Stimulated activated CD4-positive, alpha-beta T cell treated with anti-CD3 and anti-CD28 coated beads, Interleukin-15, amount 100 ng/mL, for 48 hours (primary cell): ENCODE data around the gene UQCC3.
"Not testable (repeated sequence)": the region's sequence is repeated elsewhere in the genome, so short reads cannot be mapped to it uniquely, and the experiment has no call there.

Source experiments
- DNase-seq, 2 donors: peaks; one replicate each; pipeline ENCODE4 v3.0.0-alpha.2; 2020; ENCODE audit warnings: low read depth in 2 of 2

The UQCC3 gene

DNA sequence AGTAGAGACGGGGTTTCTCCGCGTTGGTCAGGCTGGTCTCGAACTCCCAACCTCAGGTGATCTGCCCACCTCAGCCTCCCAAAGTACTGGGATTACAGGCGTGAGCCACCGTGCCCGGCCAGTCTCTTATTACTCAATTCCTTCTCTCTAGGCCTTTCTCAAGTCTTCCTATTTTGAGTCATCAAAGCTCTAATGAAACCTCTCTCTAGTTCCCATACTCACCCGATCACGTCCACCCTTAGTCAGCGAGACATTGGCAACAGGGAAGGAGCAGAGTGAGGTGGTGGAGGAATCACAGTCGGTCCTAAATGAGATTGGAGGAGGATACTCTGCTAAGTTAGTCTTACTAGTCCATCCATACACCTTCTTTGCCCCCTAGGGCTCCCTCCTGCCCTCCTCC, 30.8 kb downstream of the UQCC3 start:
- no peak for DNase-seq

DNA sequence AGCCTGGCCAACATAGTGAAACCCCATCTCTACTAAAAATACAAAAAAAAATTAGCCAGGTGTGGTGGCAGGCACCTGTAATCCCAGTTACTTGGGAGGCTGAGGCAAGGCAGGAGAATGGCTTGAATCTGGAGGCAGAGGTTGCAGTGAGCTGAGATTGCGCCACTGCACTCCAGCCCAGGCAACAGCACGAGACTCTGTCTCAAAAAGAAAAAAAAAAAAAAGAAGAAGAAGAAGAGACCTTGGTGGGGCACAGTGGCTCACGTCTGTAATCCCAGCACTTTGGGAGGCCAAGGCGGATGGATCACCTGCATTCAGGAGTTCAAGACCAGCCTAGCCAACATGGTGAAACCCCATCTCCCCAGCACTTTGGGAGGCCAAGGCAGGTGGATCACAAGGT, 32.4 kb downstream of the UQCC3 start:
- DNase-seq = not testable (repeated sequence)

DNA sequence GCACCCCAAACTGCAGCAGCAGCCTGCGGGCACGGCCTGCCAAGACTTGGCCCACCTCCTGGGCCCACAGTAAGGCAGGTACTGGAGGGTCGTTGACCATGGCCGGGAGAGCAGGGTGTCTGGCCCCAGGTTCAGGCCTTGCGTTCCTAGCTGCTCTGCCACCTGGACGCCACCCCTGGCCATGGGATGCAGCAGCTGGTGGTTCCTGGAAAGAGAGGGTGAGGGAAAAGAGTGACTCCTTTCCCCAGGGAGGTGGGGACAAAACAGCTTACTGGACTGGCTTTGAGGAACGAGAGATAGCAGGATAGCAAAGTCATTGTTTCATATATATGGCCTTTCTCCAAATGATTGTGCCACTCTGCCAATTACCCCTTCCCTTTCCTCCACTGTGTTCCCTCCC, 33.9 kb downstream of the UQCC3 start:
- no peak for DNase-seq

DNA sequence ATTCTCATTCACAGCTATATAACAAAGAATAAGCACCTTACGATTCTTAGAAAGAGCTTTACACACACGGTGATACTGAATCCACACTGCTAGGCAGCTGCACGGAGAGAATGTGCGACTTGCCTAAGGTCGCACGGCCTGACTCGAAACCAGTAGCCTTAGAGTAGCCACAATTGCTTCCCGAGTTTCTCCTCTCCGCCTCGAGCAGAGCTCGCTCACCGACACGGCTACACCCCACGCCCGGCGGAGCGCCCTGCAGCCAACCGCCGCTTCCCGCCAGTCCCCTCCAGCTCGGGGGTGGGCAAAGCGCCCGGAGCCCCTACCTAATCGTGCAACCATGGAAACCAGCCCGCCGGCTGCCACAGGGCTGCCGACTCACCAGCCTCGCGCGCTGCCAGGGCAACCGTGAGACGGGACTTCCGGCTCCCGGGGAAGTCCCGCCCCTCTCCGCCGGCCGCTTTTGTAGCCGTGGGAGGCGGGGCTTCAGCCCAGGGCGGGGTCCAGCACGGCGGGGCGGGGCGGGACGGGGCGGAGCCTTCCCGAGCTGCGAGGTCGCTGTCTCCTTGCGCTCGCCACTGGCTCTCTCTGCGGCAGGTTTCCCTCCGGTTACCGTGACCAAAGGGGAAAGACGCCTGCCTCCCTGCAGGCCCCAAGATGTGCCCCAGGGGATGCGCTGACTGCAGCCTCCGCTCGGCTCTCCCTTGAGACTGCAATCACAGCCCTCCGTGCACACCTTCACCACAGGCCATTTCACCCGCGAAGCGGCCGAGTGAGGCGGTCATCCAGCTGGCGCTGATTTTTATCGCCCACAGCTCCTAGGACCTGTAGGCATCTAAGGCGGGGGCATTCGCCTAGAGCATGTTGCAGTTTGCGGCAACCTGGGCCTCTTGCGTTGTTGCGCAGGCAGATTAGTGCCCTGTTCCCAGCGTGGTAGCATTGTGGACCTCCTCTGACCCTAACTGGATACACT, 34.7 kb downstream of the UQCC3 start:
- DNase-seq = peak; percentile 84 to 92

DNA sequence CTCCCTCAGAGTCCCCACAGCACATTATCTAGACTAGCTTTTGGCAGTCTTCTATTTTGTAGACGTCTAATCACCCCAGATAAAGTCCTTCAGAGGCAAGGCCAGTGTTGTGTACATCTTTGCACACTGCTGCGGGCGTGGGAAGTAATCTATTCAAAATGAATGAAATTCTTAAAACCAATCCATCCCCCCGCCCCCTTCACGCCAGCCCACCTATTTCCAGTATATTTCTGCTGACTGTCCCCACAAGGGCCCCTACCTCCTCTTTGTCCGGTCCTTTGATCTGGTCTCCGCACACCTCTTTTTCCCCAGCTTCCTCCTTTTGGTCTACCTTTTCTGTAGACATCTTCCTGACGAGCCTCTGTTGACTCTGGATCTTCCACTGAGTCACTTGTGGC, 35.4 kb downstream of the UQCC3 start:
- DNase-seq = no peak

DNA sequence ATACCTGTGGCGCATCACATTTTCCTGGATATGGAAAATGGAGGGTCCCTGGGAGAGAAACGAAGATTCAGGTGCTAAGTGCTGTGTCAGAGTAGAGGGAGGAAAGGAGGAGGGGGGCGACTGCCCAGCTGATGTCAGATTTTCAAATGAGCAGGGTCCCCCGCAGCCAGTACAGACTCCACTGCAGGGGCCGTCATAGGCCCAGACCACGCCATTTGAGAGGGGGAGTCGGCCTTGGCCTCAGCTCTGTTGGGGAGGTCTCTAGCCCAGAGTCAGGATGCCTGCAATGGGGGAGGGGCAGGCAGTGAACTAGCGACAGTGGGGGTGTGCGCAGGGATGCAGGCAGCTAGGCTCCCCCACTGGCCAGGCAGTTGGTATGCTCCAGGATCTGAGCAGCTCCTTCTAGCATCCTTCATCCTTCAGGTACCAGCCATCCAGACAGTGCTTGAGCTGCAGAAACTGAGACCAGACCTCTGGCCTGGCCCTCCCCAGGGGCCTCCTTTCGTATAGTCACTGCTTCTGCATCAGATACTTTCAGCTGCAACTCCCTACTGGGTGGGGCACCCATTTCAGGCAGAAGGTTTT, 35.9 kb downstream of the UQCC3 start, which contains the start of the genes BSCL2 and GNG3:
Gene BSCL2 (minus strand): TSS at position 148 of the 585 bp plus-strand sequence. CDS start 229 bp downstream, outside the sequence.
Gene GNG3 (plus strand): TSS at position 400 of the 585 bp plus-strand sequence. CDS start 620 bp downstream, outside the sequence.
- no peak for DNase-seq

DNA sequence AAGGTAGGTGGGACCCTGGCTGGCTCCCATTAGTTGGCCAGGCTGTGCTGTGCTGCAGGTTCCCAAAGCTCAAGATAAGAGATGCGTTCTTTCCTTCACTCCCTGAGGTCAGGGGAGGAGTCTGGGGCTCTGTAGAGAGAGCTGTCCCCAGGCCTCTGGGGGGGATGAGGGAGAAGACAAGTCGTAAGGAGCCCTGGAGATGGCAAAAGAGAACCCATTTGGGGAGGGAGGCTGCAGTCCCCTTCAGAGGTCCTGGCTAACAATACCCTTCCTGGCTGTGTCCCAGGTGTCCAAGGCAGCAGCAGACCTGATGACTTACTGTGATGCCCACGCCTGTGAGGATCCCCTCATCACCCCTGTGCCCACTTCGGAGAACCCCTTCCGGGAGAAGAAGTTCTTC, 36.9 kb downstream of the UQCC3 start:
- no peak for DNase-seq

DNA sequence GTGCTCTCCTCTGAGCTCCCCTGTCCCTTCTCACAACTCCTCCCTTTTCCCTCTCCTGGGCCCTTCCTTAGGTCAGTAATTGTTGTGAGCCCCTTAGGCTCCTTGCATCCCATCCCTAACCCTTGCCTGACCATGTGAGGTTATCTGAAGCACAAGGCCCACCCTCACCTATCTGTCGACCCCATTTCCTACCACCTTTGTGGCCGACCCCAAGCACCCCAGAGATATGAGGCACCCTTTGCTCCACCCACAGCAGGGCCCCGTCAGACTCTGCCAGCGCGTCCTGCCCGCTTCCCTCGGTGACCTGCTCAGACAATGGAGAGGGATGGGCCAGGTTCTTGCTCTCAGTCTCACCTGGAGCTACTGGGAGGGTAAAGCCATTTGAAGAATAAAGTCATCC, 37.3 kb downstream of the UQCC3 start:
- DNase-seq = peak in 1 of 2 donors; percentile 32

DNA sequence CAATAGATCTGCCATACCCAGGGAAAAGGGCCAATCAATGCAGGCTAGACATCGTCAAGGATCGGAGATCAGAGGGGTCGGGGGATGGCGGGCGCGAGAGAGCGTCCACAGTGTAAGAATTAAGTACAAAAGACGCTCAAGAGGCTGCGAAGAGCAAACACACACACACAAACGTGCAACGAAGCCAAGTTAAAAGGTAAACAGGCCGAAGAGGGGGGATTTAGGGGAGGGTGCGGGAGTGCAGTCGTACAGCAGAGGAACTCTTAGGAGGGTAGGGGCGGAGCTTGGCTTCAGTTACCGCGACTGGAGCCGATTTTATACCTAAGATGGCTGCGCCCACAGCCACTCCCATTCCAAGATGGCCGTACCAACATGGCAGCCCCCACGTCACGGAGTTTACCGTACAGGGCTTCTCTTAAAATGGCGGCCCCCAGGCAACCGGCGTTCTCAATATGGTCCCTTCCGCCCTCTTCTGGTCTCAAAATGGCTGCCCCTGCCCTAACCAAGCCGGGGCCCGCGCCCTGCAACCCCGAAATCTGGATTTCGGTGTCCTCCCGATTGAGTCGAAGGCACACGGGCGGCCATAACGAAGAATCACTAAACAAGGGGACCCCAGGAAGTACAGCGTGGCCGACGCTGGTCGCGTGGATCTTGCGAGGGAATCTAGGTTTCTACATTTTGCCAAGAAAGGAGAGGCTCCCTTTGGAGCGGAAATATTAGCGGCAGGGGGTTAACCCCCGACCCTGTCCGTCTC, 38.0 kb downstream of the UQCC3 start:
- peak; percentile 94 for DNase-seq

DNA sequence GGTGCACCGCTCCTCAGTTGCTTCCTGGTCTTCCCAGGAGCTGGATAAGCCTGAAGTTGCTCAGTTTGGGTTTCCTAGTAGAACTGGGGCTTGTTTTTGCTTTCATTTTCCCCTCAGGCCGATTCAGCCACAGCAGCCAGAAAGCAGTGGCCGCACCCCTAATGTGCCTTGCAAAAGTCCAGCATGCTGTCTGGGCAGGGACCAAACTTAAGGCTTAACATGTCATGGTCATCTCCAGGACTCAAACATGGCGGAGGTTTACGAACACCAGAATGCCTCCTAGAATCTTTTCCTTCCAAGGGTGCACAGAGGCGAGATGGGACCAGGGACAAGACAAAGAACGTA, 38.5 kb downstream of the UQCC3 start:
- DNase-seq = no peak

DNA sequence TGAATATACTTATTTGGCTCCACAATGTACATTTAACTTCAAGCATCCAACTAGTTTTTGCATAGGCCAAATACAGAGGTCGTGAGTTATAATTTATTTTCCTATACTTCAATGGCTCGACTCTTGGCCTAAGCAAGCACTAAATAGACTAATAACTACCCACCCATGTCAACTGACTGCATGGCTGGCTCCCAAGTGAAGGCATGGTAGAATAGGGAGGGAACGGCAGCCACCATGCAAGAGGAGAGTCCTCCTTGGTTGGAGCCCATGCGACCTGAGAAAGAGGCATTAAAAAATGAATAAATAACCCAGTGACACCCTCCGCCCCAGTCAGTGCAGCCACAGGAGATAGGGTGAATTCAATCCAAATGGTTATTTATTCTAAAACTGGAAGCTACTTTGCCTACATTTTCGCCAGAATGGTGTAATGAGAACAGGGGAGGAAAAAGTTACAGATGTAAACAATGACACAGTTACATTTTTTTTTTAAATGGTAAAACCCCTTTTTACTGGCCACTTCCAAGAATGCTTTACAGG, 40.9 kb downstream of the UQCC3 start:
- no peak for DNase-seq

DNA sequence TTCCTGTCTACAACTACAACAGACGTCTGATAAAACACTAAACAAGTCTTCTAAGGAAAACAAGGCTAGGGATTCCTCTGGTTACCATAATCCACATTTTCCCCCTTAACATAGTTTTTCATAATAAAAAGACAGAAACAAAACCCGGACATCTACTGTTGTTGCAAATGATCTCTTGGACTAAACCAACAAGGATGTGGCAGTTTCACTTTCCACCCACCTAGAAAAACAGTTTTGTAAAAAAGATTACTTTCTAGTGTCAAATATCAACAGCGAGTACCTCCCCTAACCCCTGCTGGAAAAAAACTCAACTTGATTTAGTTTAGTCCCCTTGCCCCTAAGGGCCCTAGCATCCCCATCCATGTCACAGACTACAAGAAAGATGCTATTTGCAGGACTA, 41.4 kb downstream of the UQCC3 start:
- DNase-seq = no peak

DNA sequence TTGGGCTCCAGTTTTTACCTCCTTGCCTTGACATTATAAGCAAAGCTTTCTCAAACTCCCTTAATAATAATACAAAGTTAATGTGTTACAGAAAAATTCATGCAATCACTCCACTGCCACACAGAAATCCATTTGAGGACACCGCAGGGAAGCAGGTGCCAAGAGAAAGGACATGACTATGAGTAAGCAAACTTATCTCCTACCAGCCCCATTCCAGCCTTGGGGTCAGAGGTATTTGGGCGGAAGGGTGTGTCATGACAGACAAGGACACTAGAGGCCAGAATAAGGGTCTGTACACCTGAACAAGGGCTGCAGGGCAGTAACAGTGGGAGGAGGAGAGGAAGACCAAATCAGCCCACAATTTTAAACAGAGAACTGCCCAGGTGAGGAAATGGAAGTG, 41.9 kb downstream of the UQCC3 start:
- DNase-seq = no peak

DNA sequence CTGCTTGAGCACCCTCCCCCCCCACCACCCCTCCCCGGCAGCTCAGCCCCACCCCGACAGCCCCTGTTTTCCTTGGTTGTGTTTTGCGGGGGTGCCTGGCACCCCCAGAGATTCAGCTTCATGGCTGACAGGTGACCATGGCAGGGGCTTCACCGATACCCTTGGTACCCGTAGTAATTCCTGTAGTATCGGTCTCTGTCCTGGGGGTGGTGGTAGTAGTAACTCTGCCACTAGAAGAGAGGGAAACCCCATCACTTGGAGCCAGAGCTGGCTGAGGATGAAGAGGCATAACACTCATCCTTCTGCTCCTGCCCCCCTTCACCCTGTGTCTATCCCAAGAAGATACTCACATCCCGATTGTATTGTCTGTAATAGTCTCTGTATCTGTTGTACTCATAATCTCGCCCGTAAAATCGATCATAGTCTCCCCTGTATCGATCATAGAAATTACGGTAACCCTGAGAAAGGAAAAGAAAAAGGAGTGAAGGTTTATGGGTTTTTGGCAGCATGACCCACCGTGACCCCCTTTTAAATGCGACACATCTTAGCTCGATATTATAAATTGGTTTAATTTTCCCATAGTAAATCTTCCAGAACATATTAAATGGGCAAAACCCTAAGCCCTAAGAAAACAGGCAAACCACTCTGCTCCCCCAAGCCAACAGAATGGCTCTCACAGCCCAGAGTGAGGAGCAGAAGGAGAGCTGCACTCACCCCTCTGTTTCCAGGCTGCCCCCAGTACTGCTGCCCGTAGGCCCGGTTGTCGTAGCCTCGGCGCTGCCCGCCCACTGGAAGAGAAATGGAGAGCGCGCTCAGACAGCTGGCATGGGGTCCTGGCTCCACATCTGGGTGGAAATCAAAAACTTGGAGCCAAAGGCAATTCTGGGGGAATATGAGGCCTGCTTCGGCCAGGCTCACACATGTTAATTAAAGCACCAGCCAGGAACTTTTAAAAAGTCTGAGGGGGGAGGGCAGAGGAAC, 44.0 kb downstream of the UQCC3 start:
- DNase-seq = no peak

DNA sequence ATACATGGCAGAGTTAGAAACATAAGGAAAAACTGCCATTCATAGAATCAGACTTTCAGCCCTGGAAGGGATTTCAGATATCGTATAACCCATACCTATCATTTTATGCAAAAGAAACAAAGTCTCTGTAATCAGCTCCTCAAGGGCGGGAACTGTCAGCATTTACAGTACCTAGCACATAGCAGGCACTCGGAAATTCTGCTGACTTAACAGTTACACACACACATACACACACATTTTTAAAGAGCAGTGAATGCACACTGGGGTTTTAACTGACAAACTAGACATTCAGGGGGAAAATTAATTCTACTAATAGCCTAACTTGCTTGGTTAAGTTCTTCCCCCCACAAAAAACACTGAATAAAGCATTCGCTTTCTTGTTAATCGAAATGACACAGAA, 44.7 kb downstream of the UQCC3 start:
- no peak for DNase-seq

DNA sequence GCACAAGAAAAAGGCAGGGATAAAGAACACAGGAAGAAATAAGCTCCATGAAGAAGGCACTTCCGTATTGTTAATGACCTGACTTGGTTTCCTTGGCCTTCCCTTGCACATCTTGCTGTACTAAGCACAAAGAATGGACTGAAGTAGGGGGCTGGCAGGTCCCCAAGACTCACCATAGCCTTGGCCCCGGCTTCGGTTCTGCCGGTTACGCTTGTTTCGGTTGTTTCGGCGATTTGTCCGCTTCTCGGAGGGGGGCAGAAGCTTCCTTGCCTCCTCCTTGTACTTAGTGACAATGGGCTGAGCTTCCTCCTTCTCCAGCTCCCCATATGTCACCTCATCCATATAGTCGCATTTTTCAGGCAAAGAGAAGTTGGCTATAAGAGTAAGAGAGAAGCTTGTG, 45.3 kb downstream of the UQCC3 start:
- no peak for DNase-seq

DNA sequence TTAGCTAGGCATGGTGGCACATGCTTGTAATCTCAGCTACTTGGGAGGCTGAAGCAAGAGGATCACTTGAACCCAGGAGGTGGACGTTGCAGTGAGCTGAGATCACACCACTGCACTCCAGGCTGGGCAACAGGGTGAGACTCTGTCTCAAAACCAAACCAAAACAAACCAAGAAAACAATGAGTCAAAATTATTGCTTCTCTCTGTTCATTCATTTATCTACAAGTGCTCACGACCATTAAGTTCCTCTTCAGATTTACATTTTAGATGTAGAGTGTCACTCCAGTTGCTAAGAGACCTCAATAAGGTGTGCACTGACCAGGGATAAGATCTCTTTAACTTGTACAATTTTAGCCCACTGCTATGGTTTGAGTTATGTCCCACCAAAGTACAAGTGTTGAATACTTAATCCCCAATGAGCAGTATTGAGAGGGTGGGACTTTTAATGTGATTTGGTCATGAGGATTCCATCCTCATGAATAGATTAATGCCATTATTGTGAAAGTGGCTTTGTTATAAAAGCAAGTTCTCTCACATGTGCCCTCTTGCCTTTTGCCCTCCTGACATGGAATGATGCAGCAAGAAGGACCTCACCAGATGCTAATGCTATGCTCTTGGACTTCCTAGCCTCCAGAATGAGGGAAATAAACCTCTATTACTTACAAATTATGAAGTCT, 48.0 kb downstream of the UQCC3 start:
- no peak for DNase-seq

DNA sequence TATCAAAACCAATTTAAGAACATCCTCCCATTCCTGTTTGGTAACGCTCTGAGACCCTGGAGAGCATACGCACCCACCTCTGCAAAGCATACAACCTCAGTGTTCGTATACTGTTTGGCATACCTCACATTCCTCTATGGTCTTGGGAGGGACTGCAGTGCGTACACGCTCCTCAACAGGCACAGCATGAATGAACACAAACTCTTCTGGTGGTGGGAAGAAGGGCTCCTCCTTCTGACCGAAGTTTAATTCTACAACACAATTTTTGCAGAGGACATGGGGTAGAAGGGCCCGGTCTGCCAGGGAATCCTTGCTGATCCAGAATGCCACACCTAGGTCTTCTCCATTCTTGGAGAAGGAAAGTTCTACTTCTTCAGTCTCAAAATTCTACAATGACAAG, 50.5 kb downstream of the UQCC3 start:
- DNase-seq = no peak
